Tibial artery (tissue), 4 donors: ENCODE results near the gene OOSP4B.

Source experiments
- DNase-seq, 2 donors: peaks; one replicate each; pipeline ENCODE4 v3.0.0-alpha.2; 2019
- H3K27ac ChIP-seq, 2 donors: fragments of 200-600 bp; sonication (generic) in 1 of 2; 1 replicate in 1 of 2; 2 replicates in 1 of 2; pipeline ENCODE4 v1.5.1; 2018 to 2019; ENCODE audit warnings: mild to moderate bottlenecking in 1 of 2
- H3K27me3 ChIP-seq, 2 donors: fragments of 200-600 bp; sonication (generic) in 1 of 2; one replicate each; pipeline versions ENCODE4 v1.5.1 to v1.6.0; 2016 to 2019
- H3K36me3 ChIP-seq, 3 donors: fragments of 200-600 bp; sonication (generic) in 2 of 3; one replicate each; pipeline ENCODE4 v1.5.1; 2016 to 2019; ENCODE audit warnings: mild to moderate bottlenecking in 2 of 3
- H3K4me1 ChIP-seq, 4 donors: fragments of 200-600 bp; sonication (generic) in 2 of 4; 1 replicate in 3 of 4; 2 replicates in 1 of 4; pipeline ENCODE4 v1.5.1; 2016 to 2019
- H3K4me3 ChIP-seq, 2 donors: fragments of 200-600 bp; sonication (generic) in 1 of 2; 1 replicate in 1 of 2; 2 replicates in 1 of 2; pipeline ENCODE4 v1.5.1; 2018 to 2019; ENCODE audit warnings: mild to moderate bottlenecking in 2 of 2
- H3K9me3 ChIP-seq, 3 donors: fragments of 200-600 bp; sonication (generic) in 1 of 3; one replicate each; pipeline ENCODE4 v1.5.1; 2016 to 2019
- intact Hi-C: fragments of 100-400 bp; cut with DNase I; formaldehyde crosslinking; loops from one replicate; pipeline ENCODE4 v1.15.0; 2023; ENCODE audit warnings: low total_unique reads
- TF ChIP-seq, protein P1 (sequence below), 2 experiments: fragments of 200-600 bp in 1 of 2; fragments of 450-650 bp in 1 of 2; IDR thresholded peaks; one replicate each; pipeline ENCODE4 v1.5.1; 2017 to 2019; ENCODE audit warnings: antibody characterized with exemption in 2 of 2, mild to moderate bottlenecking in 1 of 2, moderate library complexity in 1 of 2

Gene OOSP4B

GRCh38 chr11:59983212-59983611 is 33.8 kb upstream of the OOSP4B start:
- TF ChIP-seq, protein P1, sequence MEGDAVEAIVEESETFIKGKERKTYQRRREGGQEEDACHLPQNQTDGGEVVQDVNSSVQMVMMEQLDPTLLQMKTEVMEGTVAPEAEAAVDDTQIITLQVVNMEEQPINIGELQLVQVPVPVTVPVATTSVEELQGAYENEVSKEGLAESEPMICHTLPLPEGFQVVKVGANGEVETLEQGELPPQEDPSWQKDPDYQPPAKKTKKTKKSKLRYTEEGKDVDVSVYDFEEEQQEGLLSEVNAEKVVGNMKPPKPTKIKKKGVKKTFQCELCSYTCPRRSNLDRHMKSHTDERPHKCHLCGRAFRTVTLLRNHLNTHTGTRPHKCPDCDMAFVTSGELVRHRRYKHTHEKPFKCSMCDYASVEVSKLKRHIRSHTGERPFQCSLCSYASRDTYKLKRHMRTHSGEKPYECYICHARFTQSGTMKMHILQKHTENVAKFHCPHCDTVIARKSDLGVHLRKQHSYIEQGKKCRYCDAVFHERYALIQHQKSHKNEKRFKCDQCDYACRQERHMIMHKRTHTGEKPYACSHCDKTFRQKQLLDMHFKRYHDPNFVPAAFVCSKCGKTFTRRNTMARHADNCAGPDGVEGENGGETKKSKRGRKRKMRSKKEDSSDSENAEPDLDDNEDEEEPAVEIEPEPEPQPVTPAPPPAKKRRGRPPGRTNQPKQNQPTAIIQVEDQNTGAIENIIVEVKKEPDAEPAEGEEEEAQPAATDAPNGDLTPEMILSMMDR (IDR thresholded peaks at IDR 0.05) = no peak
- Histone ChIP-seq H3K4me1 (no peaks in the 10 kb centered on the region), H3K27me3 (no peaks in the 10 kb centered on the region), H3K27ac (no peak overlapping the region), H3K36me3 (no peaks in the 10 kb centered on the region), H3K9me3 (no peaks in the 10 kb centered on the region), H3K4me3 (no peak overlapping the region)
- intact Hi-C loops = no loop called here
- DNase-seq = no peak

- TF ChIP-seq, protein P1 (IDR thresholded peaks at IDR 0.05) = no peak
- no peaks in the 10 kb centered on the region for H3K27me3 ChIP-seq
- intact Hi-C loops = no loop called here
Observed at GRCh38 chr11:59984368-59984767, 32.6 kb upstream of the OOSP4B start.

GRCh38 chr11:59990421-59990820 is 26.6 kb upstream of the OOSP4B start:
- no peaks in the 10 kb centered on the region for H3K4me1 ChIP-seq
- H3K9me3 ChIP-seq = no peaks in the 10 kb centered on the region
- H3K27me3 ChIP-seq = no peaks in the 10 kb centered on the region
- H3K27ac ChIP-seq = no peak overlapping the region
- TF ChIP-seq, protein P1 (IDR thresholded peaks at IDR 0.05) = no peak
- intact Hi-C loops = no loop called here
- H3K4me3 ChIP-seq = no peak overlapping the region
- H3K36me3 ChIP-seq = no peaks in the 10 kb centered on the region
- no peak for DNase-seq

More at GRCh38 chr11:59984368-59984767, 32.6 kb upstream of the OOSP4B start:
- DNase-seq = no peak
- Histone ChIP-seq H3K4me3 (no peak overlapping the region), H3K4me1 (no peaks in the 10 kb centered on the region), H3K27ac (no peak overlapping the region), H3K36me3 (no peaks in the 10 kb centered on the region), H3K9me3 (no peaks in the 10 kb centered on the region)

DNA sequence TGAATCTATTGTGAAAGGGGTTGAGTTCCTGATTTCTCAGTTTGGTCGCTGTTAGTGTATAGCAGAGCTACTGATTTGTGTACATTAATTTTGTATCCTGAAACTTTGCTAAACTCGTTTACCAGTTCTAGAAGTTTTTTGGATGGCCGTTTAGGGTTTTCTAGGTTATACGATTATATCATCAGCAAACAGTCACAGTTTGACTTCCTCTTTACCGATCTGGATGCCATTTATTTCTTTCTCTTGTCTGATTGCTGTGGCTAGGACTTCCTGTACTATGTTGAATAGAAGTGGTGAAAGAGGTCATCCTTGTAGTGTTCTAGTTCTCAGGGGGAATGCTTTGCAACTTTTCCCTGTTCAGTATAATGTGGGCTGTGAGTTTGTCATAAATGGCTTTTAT is 24.6 kb upstream of the OOSP4B start:
- TF ChIP-seq, protein P1 (IDR thresholded peaks at IDR 0.05) = no peak
- H3K27me3 ChIP-seq = no peaks in the 10 kb centered on the region
- H3K4me1 ChIP-seq = no peaks in the 10 kb centered on the region
- intact Hi-C loops = no loop called here
- H3K4me3 ChIP-seq = no peak overlapping the region
- H3K36me3 ChIP-seq = no peaks in the 10 kb centered on the region
- no peak overlapping the region for H3K27ac ChIP-seq
- no peak for DNase-seq
- H3K9me3 ChIP-seq = no peaks in the 10 kb centered on the region

- TF ChIP-seq, protein P1 (IDR thresholded peaks at IDR 0.05) = no peak
Observed at GRCh38 chr11:59997800-59998199, 19.2 kb upstream of the OOSP4B start.

DNA sequence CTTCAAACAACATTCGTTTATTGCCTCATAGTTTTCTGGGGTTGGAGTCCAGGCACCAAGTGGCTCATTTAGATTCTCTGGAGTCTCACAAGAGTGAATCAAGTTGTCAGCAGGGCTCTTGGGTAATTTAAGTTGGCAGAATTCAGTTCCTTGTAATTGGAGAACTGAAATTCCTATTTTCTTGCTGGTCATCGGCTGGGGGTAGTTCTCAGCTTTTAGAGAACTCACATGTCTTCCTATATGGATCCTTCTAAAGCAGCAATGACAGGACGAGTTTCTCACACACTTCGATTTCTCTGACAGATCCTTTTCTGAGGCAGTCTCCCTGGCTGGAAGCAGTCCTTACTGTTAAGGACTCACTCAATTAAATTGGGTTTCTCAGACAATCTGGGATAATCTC is 17.3 kb upstream of the OOSP4B start:
- DNase-seq = no peak
- TF ChIP-seq, protein P1 (IDR thresholded peaks at IDR 0.05) = no peak
- H3K4me1 ChIP-seq = no peaks in the 10 kb centered on the region
- H3K4me3 ChIP-seq = no peak overlapping the region
- no peaks in the 10 kb centered on the region for H3K9me3 ChIP-seq
- no peaks in the 10 kb centered on the region for H3K27me3 ChIP-seq
- intact Hi-C loops = no loop called here
- no peak overlapping the region for H3K27ac ChIP-seq
- H3K36me3 ChIP-seq = no peaks in the 10 kb centered on the region

More at GRCh38 chr11:59997800-59998199, 19.2 kb upstream of the OOSP4B start:
- Histone ChIP-seq H3K4me1 (no peaks in the 10 kb centered on the region), H3K27me3 (no peaks in the 10 kb centered on the region), H3K27ac (no peak overlapping the region), H3K9me3 (no peaks in the 10 kb centered on the region), H3K4me3 (no peak overlapping the region), H3K36me3 (no peaks in the 10 kb centered on the region)
- DNase-seq = no peak
- intact Hi-C loops = no loop called here
